GM12875 (cell line): ENCODE measurements around the gene SNX4.
"Not testable (repeated sequence)": the region's sequence is repeated elsewhere in the genome, so short reads cannot be mapped to it uniquely, and the experiment has no call there.

ENCODE experiments used
- H3K4me3 ChIP-seq: one replicate; pipeline ENCODE4 v1.5.1; 2011; ENCODE audit warnings: low read depth, low read length, control low read depth
- TF ChIP-seq, protein P1 (sequence below): IDR thresholded peaks from 2 replicates; pipeline ENCODE4 v1.5.1; 2011; ENCODE audit warnings: low read depth, mild to moderate bottlenecking, control low read depth, inconsistent platforms, low read length, moderate library complexity, borderline replicate concordance; ENCODE audit not compliant: insufficient read depth

The SNX4 gene

DNA sequence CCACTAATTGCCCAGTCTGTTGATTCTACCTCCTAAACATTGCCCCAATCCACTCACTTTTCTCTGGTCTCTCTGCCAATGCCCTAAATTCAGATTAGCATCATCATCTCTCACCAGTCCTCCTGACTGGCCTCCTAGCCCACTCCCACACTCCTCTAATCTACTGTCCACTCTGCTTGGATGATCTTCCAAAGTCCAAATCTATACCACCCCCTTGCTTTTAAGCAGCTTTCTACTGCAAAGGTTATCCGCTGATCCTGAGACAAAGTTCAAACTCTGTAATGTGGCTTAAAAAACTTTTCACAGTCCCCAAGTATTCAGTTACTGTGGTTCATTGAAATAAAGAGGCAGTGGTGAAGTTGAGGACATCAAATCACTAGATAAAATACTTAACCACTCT, 37.6 kb downstream of the SNX4 start:
- TF ChIP-seq, protein P1, sequence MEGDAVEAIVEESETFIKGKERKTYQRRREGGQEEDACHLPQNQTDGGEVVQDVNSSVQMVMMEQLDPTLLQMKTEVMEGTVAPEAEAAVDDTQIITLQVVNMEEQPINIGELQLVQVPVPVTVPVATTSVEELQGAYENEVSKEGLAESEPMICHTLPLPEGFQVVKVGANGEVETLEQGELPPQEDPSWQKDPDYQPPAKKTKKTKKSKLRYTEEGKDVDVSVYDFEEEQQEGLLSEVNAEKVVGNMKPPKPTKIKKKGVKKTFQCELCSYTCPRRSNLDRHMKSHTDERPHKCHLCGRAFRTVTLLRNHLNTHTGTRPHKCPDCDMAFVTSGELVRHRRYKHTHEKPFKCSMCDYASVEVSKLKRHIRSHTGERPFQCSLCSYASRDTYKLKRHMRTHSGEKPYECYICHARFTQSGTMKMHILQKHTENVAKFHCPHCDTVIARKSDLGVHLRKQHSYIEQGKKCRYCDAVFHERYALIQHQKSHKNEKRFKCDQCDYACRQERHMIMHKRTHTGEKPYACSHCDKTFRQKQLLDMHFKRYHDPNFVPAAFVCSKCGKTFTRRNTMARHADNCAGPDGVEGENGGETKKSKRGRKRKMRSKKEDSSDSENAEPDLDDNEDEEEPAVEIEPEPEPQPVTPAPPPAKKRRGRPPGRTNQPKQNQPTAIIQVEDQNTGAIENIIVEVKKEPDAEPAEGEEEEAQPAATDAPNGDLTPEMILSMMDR: no peak
- no peak overlapping the region for H3K4me3 ChIP-seq

DNA sequence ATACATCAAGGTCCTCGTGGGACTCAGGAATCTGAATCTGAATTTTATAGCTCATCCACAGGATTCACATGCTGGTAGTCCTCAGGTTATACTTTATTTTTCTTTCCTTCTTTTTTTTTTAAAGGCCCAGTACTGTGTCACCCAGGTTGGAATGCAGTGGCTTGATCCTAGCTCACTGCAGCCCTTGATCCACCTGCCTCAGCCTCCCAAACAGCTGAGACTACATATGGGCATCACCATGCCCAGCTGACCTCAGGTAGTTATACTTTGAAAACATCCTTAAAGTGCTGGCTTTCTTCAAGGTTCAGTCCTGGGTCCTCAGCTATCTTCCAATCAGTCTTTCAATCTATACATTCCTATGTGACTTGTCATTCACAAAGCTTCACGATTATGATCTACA, 38.2 kb downstream of the SNX4 start:
- TF ChIP-seq, protein P1: no peak
- H3K4me3 ChIP-seq: no peak overlapping the region

DNA sequence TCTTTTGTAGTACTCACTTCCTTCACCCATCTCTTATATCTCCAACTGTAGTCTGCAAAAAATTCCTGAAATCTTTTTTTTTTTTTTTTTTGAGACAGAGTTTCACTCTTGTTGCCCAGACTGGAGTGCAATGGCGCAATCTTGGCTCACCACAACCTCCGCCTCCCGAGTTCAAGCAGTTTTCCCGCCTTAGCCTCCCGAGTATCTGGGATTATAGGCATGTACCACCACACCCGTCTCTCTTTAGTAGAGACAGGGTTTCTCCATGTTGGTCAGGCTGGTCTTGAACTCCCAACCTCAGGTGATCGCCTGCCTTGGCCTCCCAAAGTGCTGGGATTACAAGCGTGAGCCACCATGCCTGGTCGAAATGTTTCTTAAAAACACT, 38.6 kb downstream of the SNX4 start:
- H3K4me3 ChIP-seq: not testable (repeated sequence)

DNA sequence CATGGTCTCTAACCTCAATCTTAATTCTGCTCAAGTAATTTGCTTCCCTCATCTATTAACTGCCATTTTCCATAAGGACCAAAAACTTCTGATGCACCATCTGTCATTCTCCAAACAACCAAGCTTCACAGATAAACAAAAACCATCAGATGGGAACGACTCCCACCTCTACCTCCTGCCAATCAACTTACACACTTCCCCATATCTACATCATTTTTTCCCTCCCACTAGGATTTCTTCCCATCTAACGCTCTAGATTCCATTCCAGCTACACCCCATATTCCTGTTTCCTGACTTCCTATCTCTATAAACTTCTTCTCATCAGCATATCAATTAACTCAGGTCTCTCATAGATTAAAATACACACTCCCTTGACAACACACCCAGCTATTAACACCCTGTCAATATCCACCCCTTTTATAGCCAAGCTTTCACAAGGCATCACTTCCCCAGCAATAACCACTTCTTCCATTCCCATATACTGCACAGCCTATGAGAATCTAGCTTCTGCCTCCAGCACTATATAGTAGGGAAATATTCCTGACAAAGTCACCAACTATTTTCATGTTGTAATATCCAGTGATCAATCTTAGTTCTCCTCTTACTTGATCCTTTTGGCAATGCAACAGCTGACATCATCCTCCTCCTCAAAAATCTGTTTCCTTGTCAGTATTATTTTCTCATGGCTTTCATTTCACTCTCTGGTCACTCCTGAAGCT, 39.2 kb downstream of the SNX4 start:
- H3K4me3 ChIP-seq: no peak overlapping the region
- TF ChIP-seq, protein P1: no peak

DNA sequence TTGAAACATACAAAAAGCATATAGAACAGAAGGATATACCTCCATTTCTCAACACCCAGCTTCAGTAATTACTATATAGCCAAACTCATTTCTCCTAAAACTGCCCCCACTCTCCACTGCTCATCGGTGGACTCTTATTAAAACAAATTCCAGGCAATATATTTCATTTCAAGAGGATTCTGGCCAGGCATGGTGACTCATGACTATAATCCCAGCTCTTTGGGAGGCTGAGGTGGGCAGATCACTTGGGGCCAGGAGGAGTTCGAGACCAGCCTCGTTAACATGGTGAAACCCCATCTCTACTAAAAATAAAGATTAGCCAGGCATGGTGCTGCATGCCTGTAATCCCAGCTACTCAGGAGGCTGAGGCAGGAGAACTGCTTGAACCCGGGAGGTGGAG, 40.9 kb downstream of the SNX4 start:
- TF ChIP-seq, protein P1: no peak
- no peak overlapping the region for H3K4me3 ChIP-seq

DNA sequence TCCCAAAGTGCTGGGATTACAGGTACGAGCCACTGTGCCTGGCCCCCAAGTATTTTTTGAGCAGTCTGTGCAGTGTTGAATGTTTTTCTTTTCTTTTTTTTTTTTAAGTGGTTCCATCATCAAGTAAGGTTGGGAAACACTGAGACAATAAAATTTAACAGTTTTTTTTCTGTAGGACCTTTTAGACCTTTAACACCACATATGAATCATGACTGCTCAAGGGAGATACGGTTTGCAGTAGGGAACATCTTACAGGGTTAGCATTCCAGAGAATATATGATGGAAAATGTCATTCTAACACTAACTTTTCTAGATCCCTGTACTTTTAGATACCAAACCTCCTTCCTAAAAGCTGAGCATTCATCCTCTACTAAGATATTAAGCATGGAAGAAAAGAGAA, 41.7 kb downstream of the SNX4 start:
- no peak overlapping the region for H3K4me3 ChIP-seq
- TF ChIP-seq, protein P1: no peak

DNA sequence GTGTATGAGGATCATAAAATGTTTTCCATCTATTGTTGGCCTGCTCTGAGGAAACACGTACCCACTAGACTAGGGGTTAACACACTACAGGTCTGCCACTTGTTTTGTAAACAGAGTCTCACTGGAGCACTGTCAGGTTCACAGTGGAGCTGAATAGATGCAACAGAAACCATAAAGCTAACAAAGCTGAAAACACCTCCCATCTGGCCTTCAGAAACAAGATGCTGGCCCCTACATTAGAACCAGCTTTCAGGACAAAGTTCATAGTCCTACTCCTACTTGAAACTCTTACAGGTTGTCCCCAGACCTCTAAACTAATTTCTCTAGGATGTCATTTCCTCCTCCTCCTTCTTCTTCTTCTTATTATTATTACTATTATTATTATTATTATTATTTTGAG, 42.3 kb downstream of the SNX4 start:
- TF ChIP-seq, protein P1: no peak
- no peak overlapping the region for H3K4me3 ChIP-seq
